HEK293T (cell line): ENCODE measurements around the gene BARX2.

Source experiments
- ARNT ChIP-seq: fragments of 450-650 bp; IDR thresholded peaks from 2 replicates; pipeline ENCODE4 v1.6.1; 2017; ENCODE audit warnings: mild to moderate bottlenecking
- BHLHE40 ChIP-seq: fragments of 450-650 bp; IDR thresholded peaks from 2 replicates; pipeline ENCODE4 v1.6.1; 2016; ENCODE audit warnings: mild to moderate bottlenecking, moderate library complexity, borderline replicate concordance
- CTBP1 ChIP-seq: fragments of 450-650 bp; IDR thresholded peaks from 2 replicates; pipeline ENCODE4 v1.6.1; 2016; ENCODE audit warnings: borderline replicate concordance
- ELF4 ChIP-seq: fragments of 450-650 bp; IDR thresholded peaks from 2 replicates; pipeline ENCODE4 v1.6.1; 2017; ENCODE audit warnings: antibody characterized with exemption
- FOXA1 ChIP-seq: fragments of 450-650 bp; IDR thresholded peaks from 2 replicates; pipeline ENCODE4 v1.6.1; 2016; ENCODE audit warnings: mild to moderate bottlenecking
- FOXK2 ChIP-seq: fragments of 450-650 bp; IDR thresholded peaks from 2 replicates; pipeline ENCODE4 v1.6.1; 2016; ENCODE audit warnings: mild to moderate bottlenecking
- FOXM1 ChIP-seq: fragments of 450-650 bp; IDR thresholded peaks from 2 replicates; pipeline ENCODE4 v1.6.1; 2017; ENCODE audit warnings: mild to moderate bottlenecking, borderline replicate concordance
- HDGF ChIP-seq: fragments of 450-650 bp; IDR thresholded peaks from 2 replicates; pipeline ENCODE4 v1.6.1; 2017; ENCODE audit warnings: antibody characterized with exemption, borderline replicate concordance
- L3MBTL2 ChIP-seq: fragments of 450-650 bp; conservative IDR thresholded peaks from 2 replicates; pipeline ENCODE4 v1.6.1; 2016; ENCODE audit warnings: mild to moderate bottlenecking
- NFRKB ChIP-seq: fragments of 450-650 bp; IDR thresholded peaks from 2 replicates; pipeline ENCODE4 v1.6.1; 2016; ENCODE audit warnings: mild to moderate bottlenecking, moderate library complexity
- PKNOX1 ChIP-seq: fragments of 450-650 bp; IDR thresholded peaks from 2 replicates; pipeline ENCODE4 v1.6.1; 2016
- SP1 ChIP-seq: fragments of 450-650 bp; IDR thresholded peaks from 2 replicates; pipeline ENCODE4 v1.6.1; 2017
- SUZ12 ChIP-seq: fragments of 450-650 bp; IDR thresholded peaks from 2 replicates; pipeline ENCODE4 v1.6.1; 2016; ENCODE audit warnings: mild to moderate bottlenecking
- ZNF384 ChIP-seq: fragments of 450-650 bp; IDR thresholded peaks from 2 replicates; pipeline ENCODE4 v1.6.1; 2016

GRCh38 chr11:129395883-129396282 lies 20.2 kb downstream of the BARX2 start:
- no peak for TF ChIP-seq HDGF
- no peak for TF ChIP-seq FOXK2
- TF ChIP-seq SP1 = no peak
- no peak for TF ChIP-seq FOXA1
- no peak for TF ChIP-seq NFRKB
- no peak for TF ChIP-seq BHLHE40
- TF ChIP-seq FOXM1 = no peak
- no peak for TF ChIP-seq ELF4
- TF ChIP-seq ZNF384 = no peak
- no peak for TF ChIP-seq ARNT
- TF ChIP-seq CTBP1 = no peak
- TF ChIP-seq L3MBTL2 = no peak
- TF ChIP-seq SUZ12 = no peak
- no peak for TF ChIP-seq PKNOX1
